NCI-H510A (cell line): ENCODE measurements around the gene EXOC3L2.
A peak's percentile ranks its signal among the peaks of the same experiment; 100 is the strongest.

ENCODE experiments used
- DNase-seq: peaks from one replicate; lab custom pipeline; 2025; lab: John Stamatoyannopoulos, UW

Gene EXOC3L2

DNA sequence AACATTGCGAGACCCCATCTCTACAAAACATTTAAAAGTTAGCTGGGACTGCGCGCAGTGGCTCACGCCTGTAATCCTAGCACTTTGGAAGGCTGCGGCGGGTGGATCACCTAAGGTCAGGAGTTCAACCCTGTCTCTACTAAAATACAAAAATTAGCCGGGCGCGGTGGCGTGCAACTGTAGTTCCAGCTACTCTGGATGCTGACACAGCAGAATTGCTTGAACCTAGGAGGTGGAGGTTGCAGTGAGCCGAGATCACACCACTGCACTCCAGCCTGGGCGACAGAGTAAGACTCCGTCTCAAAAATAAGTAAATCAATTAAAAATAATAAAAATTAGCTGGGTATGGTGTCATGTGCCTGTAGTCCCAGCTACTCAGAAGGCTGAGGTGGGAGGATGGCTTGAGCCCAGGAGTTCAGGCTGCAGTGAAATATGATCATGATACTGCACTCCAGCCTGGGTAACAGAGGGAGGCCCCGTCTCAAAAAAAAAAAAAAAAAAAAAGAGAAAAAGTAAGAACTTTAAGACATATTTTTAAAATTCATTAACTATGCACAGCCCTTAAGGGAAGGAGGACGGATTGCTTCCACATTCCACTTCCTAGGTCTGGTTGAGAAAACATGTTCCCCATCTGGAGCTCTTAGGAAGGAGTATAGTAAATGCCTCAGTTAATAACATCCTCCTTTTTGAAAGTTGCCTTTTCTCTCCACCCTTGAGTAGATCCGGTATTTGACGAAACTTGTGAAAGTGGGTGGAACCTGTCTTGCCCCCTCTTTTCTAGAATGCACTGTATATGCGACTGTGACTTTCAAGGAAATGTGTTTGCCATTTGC is 26.1 kb downstream of the EXOC3L2 start:
- no peak for DNase-seq

DNA sequence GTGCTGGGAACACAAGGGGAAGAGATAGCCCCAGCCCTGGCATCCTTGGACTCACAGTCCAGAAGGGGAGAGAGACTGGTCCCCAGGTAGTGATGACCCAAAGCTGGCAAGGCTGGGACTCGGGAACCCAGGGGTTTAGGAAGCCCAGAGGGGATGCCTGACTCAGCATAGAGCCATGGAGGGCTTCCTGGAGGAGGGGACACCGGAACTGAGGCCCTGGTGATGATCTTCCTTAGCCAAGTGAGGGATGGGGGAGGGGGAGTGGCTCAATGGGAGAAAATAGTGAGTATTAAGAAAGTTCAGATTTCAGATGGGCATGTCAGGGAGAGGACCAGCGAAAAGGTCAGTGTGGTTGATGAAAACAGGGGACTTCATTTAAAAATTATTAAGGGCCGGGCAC is 26.8 kb downstream of the EXOC3L2 start:
- no peak for DNase-seq

DNA sequence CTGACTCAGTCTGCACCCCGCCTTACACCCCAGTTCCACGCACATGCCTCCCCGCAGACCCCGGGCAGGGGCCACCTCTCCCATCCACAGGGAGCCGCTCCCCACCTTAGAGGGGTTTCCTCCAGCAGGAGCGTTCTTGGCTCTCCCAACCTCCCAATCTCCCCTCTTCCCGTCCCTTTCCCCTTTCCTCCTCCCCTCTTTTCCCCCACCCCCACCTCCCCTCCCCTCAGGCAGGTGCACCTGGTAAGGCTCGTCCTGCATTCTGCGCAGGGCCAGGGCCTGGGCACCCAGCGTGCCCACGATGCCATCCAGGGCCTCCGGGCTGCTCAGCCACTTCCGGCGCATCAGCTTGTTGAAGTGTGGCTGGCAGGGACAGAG is 27.3 kb downstream of the EXOC3L2 start:
- no peak for DNase-seq

DNA sequence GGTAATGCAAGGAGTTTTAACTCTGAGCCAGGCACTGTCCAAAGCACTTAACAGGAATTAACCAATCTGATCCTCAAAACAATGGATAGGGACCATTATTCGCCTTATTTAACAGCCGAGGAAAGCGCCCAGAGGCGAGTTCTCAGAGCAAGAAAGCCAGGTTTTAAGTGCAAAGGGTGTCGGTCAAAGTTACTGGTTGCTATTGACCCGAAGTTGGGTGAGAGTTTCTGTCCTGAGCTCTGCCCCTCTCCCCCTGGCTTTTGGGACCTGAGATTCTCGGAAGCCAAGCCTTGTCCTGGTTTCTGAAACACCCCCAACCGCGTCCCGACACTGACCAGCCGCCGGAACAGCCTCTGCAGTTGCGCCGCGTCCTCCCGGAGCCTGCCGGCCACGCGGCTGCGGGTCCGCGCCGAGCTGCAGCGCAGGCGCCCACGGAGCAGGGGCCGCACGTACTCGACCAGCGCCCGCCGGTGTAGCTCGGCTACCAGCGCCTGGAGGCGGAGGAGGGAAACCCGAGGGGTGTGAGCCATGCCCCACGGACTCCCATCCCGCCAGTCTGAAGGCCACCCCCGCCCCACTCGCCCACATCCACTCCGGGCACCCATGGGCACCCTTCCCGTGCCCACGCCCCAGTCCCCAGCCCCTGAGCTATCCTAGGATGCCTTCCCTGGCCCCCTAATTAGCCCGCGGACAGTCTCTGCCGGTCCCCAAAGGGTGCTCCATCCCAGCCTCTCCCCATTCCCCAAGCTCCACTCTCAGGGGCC is 27.8 kb downstream of the EXOC3L2 start:
- no peak for DNase-seq

DNA sequence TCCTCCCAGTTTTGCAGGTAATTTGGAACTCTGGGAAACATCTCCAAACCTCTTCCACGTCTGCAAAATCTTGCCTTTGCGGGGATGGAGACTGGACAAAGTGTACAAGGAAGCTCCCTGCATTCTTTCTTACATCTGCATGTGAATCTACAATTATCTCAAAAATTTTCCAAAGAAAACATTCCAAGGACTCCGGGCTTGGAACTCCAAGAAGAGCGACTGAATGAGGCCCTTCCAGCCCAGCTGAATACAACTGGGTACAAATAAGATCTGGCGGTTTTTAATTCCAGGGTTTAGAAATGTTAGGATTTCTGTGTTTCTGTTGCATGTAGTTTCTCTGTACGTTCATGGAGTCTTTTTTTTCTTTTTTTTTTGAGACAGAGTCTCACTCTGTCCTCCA is 28.5 kb downstream of the EXOC3L2 start:
- no peak for DNase-seq

DNA sequence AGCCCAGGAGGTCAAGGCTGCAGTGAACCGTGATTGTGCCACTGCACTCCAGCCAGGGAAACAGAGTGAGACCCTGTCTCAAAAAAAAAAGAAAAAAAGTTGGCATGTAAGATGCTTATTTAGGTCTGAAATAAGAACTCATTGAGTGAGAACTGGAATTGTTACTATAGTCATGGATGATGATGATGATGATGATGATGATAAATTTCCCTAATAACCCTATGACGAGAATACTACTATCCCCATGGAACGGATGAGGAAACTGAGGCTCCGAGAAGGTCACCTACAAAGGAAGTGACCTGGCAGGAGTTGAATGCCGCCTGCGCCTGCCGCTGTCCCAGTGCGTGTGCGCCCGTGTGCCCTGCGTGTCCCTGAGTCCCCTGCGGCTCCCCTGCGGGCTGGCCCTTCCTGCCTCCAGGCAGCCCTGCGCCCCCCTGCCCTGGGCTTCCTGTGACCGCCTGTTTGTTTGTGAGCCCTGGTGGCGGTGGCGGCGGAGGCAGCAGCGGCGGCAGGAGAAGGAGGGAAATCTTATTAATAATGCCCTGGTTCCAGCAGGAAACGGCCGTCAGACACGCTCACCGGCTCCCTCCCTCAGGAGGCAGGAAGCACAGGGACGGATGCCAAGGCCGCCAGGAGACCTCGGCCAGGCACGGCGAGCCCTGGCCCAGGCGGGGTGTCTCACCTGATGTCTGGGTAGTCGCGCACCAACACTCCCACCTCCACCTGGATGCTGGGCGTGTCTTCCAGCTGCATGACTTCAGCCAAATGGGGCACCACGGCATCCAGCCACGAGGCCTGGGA is 29.6 kb downstream of the EXOC3L2 start:
- DNase-seq: peak; percentile 28

DNA sequence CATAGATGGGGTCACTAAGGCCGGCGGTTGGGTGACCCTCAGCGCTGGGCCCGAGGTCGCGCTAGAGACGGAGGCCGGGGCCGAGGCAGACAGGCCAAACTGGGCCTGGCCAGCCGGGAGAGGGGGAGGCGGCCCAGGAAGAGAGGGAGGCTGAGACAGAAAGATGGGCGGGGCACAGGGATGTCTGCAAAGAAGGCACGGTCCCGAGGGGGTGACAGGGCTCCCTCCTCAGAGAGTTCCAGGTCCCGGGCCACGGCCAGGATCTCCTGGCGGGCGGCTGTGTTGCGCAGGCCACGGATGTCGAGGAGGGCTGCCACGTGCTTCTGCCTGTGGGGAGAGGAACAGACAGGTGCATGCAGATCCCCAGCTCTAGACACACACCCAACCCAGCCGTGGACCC is 32.2 kb downstream of the EXOC3L2 start:
- DNase-seq: no peak

DNA sequence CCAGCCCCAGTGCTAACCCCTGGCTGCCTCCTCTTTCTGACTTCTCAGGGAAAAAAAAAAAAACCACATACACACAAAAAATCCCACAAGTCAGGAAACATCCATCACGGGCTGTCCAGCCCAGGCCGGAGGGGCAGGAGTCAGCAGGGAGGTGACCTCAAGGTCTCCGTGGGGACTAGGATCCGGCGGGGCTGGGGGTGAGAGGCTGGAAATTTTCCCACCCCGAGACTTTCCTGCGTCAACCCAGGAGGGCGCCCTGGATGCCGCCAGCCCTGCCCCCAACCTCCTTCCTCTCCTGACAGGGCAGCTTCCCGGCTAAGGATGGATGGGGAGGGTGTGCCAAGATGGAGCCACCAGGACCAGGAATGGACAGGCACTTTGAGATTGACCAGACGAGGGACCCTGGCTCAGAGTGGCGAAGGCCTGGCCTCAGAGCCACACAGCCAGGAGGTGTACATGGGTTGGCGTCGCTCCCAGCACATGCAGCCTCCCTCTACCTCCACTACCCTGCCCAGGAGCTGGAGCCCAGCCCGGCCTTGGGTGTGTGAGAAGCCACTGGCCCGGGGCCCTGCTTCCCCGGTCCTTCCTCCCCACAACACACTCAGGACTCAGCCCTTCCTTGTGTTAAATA is 33.3 kb downstream of the EXOC3L2 start:
- DNase-seq: no peak

DNA sequence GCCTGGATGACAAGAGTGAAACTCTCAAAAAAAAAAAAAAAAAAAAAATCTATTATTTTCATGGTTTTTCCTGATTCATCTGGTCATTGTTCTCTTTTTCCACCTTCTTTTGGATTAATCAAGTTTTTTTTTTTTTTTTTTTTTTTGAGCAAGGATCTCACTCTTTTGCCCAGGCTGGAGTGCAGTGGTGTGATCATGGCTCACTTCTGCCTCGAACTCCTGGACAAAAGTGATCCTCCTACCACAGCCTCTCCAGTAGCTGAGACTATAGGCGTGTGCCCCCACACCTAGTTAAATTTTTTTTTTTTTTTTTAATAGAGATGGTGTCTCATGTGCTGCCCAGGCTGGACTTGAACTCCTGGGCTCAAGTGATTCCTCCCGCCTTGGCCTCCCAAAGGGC is 38.9 kb downstream of the EXOC3L2 start:
- DNase-seq: no peak

DNA sequence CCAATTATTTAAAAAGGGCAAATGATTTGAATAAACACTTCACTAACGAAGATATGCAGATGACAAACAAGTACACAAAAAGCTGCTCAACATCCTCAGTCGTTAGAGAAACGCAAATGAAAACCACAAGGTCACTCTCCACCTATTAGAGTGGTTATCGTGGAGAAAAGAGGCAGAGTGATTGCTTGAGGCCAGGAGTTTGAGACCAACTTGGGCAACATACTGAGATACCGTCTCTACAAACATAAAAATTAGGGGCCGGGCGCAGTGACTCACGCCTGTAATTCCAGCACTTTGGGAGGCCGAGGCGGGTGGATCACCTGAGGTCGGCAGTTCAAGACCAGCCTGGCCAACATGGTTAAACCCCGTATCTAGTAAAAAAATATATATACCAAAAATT is 39.4 kb downstream of the EXOC3L2 start:
- no peak for DNase-seq

DNA sequence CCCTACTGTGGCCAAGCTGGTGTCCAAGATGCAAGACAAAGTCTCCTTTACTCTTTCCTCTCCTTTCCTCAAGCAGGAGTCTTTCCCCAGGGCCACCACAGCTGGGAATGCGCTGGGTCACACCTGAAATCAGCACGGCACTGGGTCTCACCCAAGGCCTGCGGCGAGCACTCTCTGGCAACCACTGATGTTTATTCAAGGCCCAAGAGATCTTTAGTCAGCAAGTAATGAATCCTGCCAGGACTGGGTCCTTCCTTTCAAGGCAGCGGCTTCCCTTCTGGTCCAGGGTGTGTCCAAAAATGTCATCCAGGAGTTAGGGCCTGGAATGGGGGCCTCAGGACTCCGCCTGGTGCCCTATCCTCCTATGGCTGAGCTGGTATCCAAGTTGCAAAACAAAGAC is 42.6 kb downstream of the EXOC3L2 start:
- DNase-seq: no peak

DNA sequence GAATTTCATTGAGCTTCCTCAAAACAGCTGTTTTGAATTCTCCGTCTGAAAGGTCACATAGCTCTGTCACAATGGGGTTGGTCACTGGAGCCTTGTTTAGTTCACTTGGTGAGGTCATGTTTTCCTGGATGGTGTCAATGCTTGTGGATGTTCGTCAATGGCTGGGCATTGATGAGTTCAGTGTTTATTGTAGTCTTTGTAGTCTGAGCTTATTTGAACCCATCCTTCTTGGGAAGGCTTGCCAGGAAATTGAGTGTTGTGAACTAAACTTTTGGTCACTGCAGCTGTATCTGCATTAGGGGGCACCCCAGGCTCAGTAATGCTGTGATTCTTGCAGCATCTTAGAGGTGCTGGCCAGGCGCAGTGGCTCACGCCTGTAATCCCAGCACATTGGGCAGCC is 44.6 kb downstream of the EXOC3L2 start:
- DNase-seq: no peak

DNA sequence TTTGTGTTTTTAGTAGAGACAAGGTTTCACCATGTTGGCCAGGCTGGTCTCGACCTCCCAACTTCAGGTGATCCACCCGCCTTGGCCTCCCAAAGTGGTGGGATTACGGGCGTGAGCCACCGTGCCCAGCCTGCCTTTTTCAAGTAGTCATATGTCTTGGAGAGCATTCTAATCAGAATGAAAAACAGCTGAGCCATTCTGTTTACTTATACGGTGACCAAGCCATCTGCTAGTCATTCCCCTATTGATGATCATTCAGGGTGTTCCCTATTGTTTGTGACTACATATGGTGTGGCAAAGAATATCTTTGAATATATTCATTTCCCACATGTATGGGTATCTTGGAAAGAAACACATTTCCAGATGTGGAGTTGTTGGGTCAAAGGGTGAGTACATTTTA is 49.4 kb downstream of the EXOC3L2 start:
- no peak for DNase-seq

DNA sequence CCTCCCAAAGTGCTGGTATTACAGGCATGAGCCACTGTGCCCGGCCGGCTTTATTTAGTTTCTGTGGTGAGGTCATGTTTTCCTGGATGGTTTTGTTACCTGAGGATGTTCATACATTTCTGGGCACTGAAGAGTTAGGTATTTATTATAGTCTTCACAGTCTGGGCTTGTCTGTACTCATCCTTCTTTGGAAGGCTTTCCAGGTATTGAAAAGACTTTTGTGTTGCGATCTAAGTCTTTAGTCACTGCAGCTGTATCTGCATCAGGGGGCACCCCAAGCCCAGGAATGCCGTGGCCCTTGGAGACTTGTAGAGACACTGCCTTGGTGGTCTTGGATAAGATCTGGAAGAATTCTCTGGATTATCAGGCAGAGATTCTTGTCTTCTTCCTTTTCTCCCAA is 53.8 kb downstream of the EXOC3L2 start:
- no peak for DNase-seq

DNA sequence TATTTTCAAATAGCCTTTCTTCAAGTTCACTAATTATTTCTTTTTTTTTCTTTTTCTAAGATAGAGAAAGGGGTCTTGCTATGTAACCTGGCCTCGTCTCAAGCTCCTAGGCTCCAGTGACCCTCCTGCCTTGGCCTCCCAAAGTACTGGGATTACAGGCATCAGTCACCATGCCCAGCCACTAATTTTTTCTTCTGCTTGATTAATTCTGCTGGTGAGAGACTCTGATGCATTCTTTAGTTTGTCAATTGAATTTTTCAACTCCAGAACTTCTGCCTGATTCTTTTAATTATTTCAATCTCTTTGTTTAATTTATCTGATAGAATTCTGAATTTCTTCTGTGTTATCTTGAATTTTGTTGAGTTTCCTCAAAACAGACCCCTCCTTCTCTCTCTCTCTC is 55.2 kb downstream of the EXOC3L2 start:
- DNase-seq: no peak

DNA sequence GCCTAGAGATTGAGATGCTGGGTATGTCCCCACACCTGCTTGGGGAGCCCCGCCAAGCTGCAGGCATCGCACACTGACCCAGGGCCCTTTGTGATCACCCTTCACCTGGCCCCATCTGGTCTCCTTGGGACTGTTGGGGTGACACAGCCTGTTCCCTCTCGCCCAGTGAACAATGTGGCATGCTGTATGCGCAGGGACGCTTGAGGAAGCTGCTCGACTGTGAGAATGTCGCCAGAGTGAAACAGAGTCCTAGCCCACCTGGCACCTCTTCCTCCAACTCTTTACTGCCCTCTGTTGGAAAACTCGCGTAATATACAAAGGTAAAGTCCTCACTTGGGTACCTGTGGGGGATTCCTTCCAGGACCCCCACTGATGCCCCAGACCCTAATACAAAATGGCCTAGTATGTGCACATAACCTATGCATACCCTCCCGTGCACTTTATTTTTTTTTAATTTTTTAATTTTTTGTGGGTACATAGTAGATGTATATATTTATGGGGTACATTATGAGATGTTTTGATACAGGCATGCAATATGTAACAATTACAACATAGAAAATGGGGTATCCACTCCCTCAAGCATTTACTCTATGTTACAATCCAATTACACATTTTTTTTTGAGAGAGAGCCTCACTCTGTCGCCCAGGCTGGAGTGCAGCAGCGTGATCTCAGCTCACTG is 57.6 kb downstream of the EXOC3L2 start:
- no peak for DNase-seq

DNA sequence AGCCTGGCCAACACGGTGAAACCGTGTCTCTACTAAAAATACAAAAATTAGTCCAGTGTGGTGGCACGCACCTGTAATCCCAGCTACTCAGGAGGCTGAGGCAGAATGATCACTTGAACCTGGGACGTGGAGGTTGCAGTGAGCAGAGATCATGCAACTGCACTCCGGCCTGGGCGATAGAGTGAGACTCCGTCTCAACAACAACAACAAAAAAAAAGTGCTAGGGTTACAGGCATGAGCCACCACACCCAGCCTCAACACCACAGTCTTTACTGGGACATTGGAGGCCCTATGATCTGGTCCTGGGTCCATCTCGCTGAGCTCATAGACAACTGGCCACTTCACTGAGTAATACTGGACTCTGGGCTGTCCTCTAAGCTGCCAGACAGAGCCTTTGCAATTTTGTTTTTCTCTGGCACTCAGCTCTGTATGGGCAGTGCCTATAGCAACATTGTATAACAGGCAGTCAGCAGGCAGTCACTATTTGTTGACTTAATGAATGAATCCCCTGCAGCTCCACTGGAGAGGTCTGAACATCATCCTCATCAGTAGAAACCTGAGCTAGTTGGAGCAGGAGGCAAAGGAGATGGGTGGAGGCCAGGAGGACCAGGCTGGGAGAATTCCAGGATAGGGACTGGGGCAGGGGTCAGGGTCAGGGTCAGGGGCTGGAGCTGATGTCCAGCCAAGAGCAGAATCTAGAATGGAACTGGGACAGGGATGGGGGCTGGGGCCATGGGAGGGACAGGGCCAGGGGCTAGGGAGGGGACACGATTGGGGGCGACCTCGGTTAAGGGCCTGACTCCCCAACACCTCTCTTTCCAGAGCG is 58.5 kb downstream of the EXOC3L2 start:
- DNase-seq: no peak

DNA sequence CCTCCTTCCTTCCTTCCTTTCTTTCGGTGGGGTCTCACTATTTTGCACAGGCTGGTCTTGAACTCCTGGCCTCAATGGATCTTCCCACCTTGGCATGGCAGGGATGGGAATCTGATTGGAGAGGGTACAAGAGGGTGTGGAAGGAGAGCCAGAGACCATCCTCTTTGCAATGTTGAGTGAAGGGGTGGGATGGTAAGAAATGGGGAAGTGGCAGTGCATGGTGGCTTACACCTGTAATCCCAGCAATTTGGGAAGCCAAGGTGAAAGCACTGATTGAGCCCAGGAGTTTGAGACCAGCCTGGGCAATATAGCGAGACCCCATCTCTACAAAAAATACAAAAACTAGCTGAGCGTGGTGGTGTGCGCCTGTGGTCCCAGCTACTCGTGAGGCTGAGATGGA is 61.1 kb downstream of the EXOC3L2 start:
- no peak for DNase-seq

DNA sequence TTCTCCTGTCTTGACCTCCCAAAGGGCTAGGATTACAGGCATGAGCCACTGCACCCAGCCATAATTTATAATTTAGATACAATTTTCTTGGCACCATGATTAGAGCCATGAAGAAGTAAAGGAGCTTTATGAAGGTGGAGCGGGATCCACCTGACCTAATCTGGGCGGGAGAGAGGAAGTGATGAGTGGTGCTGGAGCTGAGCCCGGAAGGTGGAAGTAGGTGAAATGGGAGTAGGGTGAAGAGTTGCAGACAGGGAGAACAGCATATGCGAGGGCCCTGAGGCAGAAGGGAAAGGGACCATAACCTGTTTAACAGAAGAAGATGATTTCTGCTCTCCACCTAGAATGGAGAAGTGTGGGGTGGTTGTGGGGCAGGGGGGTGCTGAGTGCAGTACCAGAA is 62.4 kb downstream of the EXOC3L2 start:
- DNase-seq: no peak

DNA sequence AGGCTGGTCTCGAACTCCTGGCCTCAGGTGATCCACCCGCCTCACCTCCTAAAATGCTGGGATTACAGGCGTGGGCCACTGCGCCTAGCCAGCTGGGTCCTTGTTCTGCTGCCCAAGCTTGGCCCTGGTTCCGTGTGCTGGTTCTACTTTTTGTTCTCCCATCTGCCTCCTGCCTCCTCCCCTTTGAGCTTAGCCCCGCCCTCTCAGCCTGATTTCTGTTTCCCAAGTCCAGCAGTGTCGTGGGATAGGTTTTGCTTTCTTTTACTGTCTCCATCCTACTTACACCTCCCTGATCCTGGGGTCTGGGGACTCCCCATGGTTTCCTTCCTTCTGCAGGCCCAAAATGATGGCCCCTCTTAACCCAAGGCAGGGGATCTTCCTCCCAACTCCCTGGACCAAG is 64.3 kb downstream of the EXOC3L2 start:
- no peak for DNase-seq

DNA sequence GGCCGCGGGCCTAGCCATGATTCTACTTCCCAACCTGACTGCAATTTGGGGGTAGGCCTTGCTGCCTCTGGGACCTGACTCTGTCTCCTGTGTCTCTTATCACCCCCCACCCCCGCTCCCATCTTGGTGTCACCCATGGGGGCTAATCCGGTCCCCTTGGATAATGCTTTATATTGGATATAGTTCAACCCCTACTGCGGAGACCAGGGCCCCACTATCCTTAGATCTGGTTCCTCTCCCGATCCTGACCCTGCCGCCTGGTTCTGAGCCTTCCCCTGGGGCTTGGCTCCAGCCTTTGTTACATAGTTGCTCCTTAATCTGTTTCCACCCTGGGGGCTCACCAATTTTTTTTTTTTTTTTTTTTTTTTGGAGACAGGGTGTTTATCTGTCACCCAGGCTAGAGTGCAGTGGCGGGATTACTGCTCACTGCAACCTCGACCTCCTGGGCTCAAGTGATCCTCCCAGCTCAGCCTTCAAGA is 65.3 kb downstream of the EXOC3L2 start:
- DNase-seq: no peak
